Measurements from ENCODE around the gene PDAP1. TPM values are rescaled to one million over a fixed set of nuclear protein-coding genes. Genes with fewer than 3 reads are reported as not detected.
"Not testable (repeated sequence)": the region's sequence is repeated elsewhere in the genome, so short reads cannot be mapped to it uniquely, and the experiment has no call there.

The PDAP1 gene
- total and polyA plus RNA-seq, 2 donors = 73.6 to 120 TPM

DNA sequence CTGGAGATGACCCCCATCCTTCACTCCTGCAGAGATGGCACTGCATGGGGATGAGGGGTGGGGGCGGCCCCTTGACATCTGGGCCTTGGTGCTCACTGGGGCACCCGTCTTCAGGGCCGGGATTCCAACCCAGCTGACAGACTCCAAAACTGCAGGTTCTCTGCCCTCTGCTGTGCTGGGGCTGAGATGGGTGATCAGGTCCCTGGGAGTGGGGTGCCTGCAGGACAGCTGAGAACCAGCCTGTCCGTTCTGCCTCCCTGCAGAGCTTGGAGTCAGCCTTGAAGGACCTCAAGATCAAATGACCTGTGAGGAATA lies 14.3 kb downstream of the PDAP1 start:
- 95% methylated on average over 4 of the region's 4 CpGs for WGBS
- Histone ChIP-seq H3K27ac (ENCODE audit: low read depth in 1 of 2, low read length in 1 of 2) (no peak overlapping the region), H3K4me3 (ENCODE audit: low read length in 2 of 2) (no peak overlapping the region), H3K9me3 (ENCODE audit: control insufficient read depth in 2 of 2, insufficient read depth in 1 of 2, low read length in 1 of 2) (no peaks in the 10 kb centered on the region), H3K4me1 (ENCODE audit: control insufficient read depth in 2 of 2, insufficient read depth in 2 of 2, low read length in 2 of 2) (peaks cover 6 to 16% of the 10 kb centered on the region in 2 donors), H3K27me3 (ENCODE audit: control insufficient read depth in 2 of 2, insufficient read depth in 1 of 2, low read length in 1 of 2) (no peaks in the 10 kb centered on the region), H3K36me3 (ENCODE audit: control insufficient read depth in 2 of 2, insufficient read depth in 2 of 2, low read length in 1 of 2) (peaks cover 79 to 88% of the 10 kb centered on the region in 2 donors)
- no peak for DNase-seq (ENCODE audit: low read depth in 6 of 9, low spot score in 9 of 9)

- DNase-seq (ENCODE audit: low read depth in 6 of 9, low spot score in 9 of 9) = no peak
- Histone ChIP-seq H3K4me1 (ENCODE audit: control insufficient read depth in 2 of 2, insufficient read depth in 2 of 2, low read length in 2 of 2) (peaks cover 6 to 16% of the 10 kb centered on the region in 2 donors), H3K27me3 (ENCODE audit: control insufficient read depth in 2 of 2, insufficient read depth in 1 of 2, low read length in 1 of 2) (no peaks in the 10 kb centered on the region), H3K9me3 (ENCODE audit: control insufficient read depth in 2 of 2, insufficient read depth in 1 of 2, low read length in 1 of 2) (no peaks in the 10 kb centered on the region), H3K27ac (ENCODE audit: low read depth in 1 of 2, low read length in 1 of 2) (no peak overlapping the region), H3K36me3 (ENCODE audit: control insufficient read depth in 2 of 2, insufficient read depth in 2 of 2, low read length in 1 of 2) (peaks cover 74 to 85% of the 10 kb centered on the region in 2 donors), H3K4me3 (ENCODE audit: low read length in 2 of 2) (peak overlapping the region; percentile 52 to 55)
- 81% methylated on average over 30 of the region's 30 CpGs for WGBS
These were observed 14.8 kb downstream of the PDAP1 start for GRCh38 chr7:99393355-99394187.

DNA sequence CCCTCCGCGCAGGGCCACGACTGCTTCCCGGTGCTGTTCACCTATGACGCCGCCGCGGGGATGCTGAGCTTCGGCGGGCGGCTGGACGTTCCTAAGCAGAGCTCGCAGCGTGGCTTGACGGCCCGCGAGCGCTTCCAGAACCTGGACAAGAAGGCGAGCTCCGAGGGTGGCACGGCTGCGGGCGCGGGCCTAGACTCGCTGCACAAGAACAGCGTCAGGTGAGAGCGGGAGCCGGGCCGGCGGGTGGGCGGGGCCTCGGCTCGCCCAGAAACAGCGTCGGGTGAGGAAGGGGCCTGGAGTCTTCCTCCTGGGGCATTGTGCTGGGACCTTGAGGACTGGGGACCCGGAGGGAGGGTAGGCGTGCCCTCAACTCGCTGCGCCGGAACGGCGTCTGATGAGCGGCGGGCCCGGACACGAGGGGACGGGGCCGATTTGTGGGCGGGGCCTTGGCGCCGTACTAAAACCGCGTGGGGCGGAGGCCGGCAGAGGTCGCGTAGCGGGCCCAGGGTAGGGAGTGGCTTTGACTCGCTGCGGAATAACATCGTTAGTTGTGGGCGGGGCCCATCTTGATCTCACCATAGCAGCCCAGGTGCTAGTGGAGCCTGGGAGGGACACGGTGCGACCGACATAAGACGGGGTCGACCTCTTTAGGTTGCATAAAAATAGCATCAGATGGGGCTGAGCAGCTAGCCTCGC lies 15.6 kb downstream of the PDAP1 start:
- WGBS = 35% methylated on average over 68 of the region's 68 CpGs
- Histone ChIP-seq H3K4me1 (ENCODE audit: control insufficient read depth in 2 of 2, insufficient read depth in 2 of 2, low read length in 2 of 2) (peaks cover 6 to 16% of the 10 kb centered on the region in 2 donors), H3K4me3 (ENCODE audit: low read length in 2 of 2) (peak overlapping the region; percentile 52 to 55), H3K27me3 (ENCODE audit: control insufficient read depth in 2 of 2, insufficient read depth in 1 of 2, low read length in 1 of 2) (no peaks in the 10 kb centered on the region), H3K27ac (ENCODE audit: low read depth in 1 of 2, low read length in 1 of 2) (peak overlapping the region in 1 of 2 donors; percentile 46), H3K9me3 (ENCODE audit: control insufficient read depth in 2 of 2, insufficient read depth in 1 of 2, low read length in 1 of 2) (no peaks in the 10 kb centered on the region), H3K36me3 (ENCODE audit: control insufficient read depth in 2 of 2, insufficient read depth in 2 of 2, low read length in 1 of 2) (peaks cover 79 to 85% of the 10 kb centered on the region in 2 donors)
- DNase-seq (ENCODE audit: low read depth in 6 of 9, low spot score in 9 of 9) = peak in 3 of 9 donors; percentile 54 to 81 (median 68)

DNA sequence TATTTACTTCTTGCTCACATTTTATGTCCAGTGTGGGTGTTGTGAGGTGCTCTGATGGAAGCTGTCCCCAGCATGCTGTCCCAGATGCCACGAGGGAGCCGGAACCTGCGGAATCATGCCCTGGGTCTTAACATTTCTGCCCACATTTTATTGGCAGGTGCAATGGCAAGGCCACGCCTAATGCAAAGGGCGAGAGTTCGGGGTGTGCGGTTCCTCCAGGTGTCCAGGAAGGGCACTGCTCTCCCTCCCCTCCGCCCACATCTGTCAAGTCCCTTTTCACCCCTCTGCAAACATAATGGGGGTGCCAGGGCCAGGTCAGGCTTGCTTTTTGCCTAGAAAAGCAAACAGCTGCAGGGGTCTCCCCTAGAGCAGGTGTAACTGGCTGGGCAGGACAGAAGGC lies 16.4 kb downstream of the PDAP1 start:
- 93% methylated on average over 8 of the region's 8 CpGs for WGBS
- DNase-seq (ENCODE audit: low read depth in 6 of 9, low spot score in 9 of 9) = no peak
- no peak overlapping the region for H3K4me3 ChIP-seq (ENCODE audit: low read length in 2 of 2)
- H3K27me3 ChIP-seq (ENCODE audit: control insufficient read depth in 2 of 2, insufficient read depth in 1 of 2, low read length in 1 of 2) = no peaks in the 10 kb centered on the region
- H3K4me1 ChIP-seq (ENCODE audit: control insufficient read depth in 2 of 2, insufficient read depth in 2 of 2, low read length in 2 of 2) = peaks cover 6 to 16% of the 10 kb centered on the region in 2 donors
- peaks cover 77 to 85% of the 10 kb centered on the region in 2 donors for H3K36me3 ChIP-seq (ENCODE audit: control insufficient read depth in 2 of 2, insufficient read depth in 2 of 2, low read length in 1 of 2)
- no peak overlapping the region for H3K27ac ChIP-seq (ENCODE audit: low read depth in 1 of 2, low read length in 1 of 2)
- no peaks in the 10 kb centered on the region for H3K9me3 ChIP-seq (ENCODE audit: control insufficient read depth in 2 of 2, insufficient read depth in 1 of 2, low read length in 1 of 2)

GRCh38 chr7:99390941-99391602 lies 17.3 kb downstream of the PDAP1 start:
- 97% methylated on average over 23 of the region's 23 CpGs for WGBS
- H3K36me3 ChIP-seq (ENCODE audit: control insufficient read depth in 2 of 2, insufficient read depth in 2 of 2, low read length in 1 of 2) = peaks cover 80 to 87% of the 10 kb centered on the region in 2 donors

GRCh38 chr7:99389772-99390171 lies 18.6 kb downstream of the PDAP1 start:
- H3K27ac ChIP-seq (ENCODE audit: low read depth in 1 of 2, low read length in 1 of 2) = no peak overlapping the region
- H3K4me1 ChIP-seq (ENCODE audit: control insufficient read depth in 2 of 2, insufficient read depth in 2 of 2, low read length in 2 of 2) = peaks cover 6 to 16% of the 10 kb centered on the region in 2 donors
- 97% methylated on average over 13 of the region's 13 CpGs for WGBS
- peaks cover 68 to 80% of the 10 kb centered on the region in 2 donors for H3K36me3 ChIP-seq (ENCODE audit: control insufficient read depth in 2 of 2, insufficient read depth in 2 of 2, low read length in 1 of 2)
- H3K27me3 ChIP-seq (ENCODE audit: control insufficient read depth in 2 of 2, insufficient read depth in 1 of 2, low read length in 1 of 2) = no peaks in the 10 kb centered on the region
- H3K9me3 ChIP-seq (ENCODE audit: control insufficient read depth in 2 of 2, insufficient read depth in 1 of 2, low read length in 1 of 2) = no peaks in the 10 kb centered on the region
- no peak for DNase-seq (ENCODE audit: low read depth in 6 of 9, low spot score in 9 of 9)
- H3K4me3 ChIP-seq (ENCODE audit: low read length in 2 of 2) = no peak overlapping the region

More at GRCh38 chr7:99390941-99391602, 17.3 kb downstream of the PDAP1 start:
- no peak for DNase-seq (ENCODE audit: low read depth in 6 of 9, low spot score in 9 of 9)
- Histone ChIP-seq H3K4me1 (ENCODE audit: control insufficient read depth in 2 of 2, insufficient read depth in 2 of 2, low read length in 2 of 2) (peaks cover 6 to 16% of the 10 kb centered on the region in 2 donors), H3K9me3 (ENCODE audit: control insufficient read depth in 2 of 2, insufficient read depth in 1 of 2, low read length in 1 of 2) (no peaks in the 10 kb centered on the region), H3K4me3 (ENCODE audit: low read length in 2 of 2) (no peak overlapping the region), H3K27me3 (ENCODE audit: control insufficient read depth in 2 of 2, insufficient read depth in 1 of 2, low read length in 1 of 2) (no peaks in the 10 kb centered on the region), H3K27ac (ENCODE audit: low read depth in 1 of 2, low read length in 1 of 2) (no peak overlapping the region)

GRCh38 chr7:99387912-99388311 lies 20.5 kb downstream of the PDAP1 start:
- H3K4me1 ChIP-seq (ENCODE audit: control insufficient read depth in 2 of 2, insufficient read depth in 2 of 2, low read length in 2 of 2) = peaks cover 6 to 8% of the 10 kb centered on the region in 2 donors
- H3K27me3 ChIP-seq (ENCODE audit: control insufficient read depth in 2 of 2, insufficient read depth in 1 of 2, low read length in 1 of 2) = no peaks in the 10 kb centered on the region
- 98% methylated on average over 20 of the region's 20 CpGs for WGBS
- no peaks in the 10 kb centered on the region for H3K9me3 ChIP-seq (ENCODE audit: control insufficient read depth in 2 of 2, insufficient read depth in 1 of 2, low read length in 1 of 2)
- H3K4me3 ChIP-seq (ENCODE audit: low read length in 2 of 2) = no peak overlapping the region
- no peak for DNase-seq (ENCODE audit: low read depth in 6 of 9, low spot score in 9 of 9)
- H3K27ac ChIP-seq (ENCODE audit: low read depth in 1 of 2, low read length in 1 of 2) = no peak overlapping the region
- H3K36me3 ChIP-seq (ENCODE audit: control insufficient read depth in 2 of 2, insufficient read depth in 2 of 2, low read length in 1 of 2) = peaks cover 56 to 73% of the 10 kb centered on the region in 2 donors

- H3K4me1 ChIP-seq (ENCODE audit: control insufficient read depth in 2 of 2, insufficient read depth in 2 of 2, low read length in 2 of 2) = not testable (repeated sequence)
- 98% methylated on average over 14 of the region's 14 CpGs for WGBS
These were observed 21.2 kb downstream of the PDAP1 start for GRCh38 chr7:99387239-99387635.

More at GRCh38 chr7:99387239-99387635, 21.2 kb downstream of the PDAP1 start:
- not testable (repeated sequence) for H3K27ac ChIP-seq (ENCODE audit: low read depth in 1 of 2, low read length in 1 of 2); H3K9me3 ChIP-seq (ENCODE audit: control insufficient read depth in 2 of 2, insufficient read depth in 1 of 2, low read length in 1 of 2); H3K4me3 ChIP-seq (ENCODE audit: low read length in 2 of 2); H3K27me3 ChIP-seq (ENCODE audit: control insufficient read depth in 2 of 2, insufficient read depth in 1 of 2, low read length in 1 of 2); DNase-seq (ENCODE audit: low read depth in 6 of 9, low spot score in 9 of 9)
- peaks cover 52 to 71% of the 10 kb centered on the region in 2 donors for H3K36me3 ChIP-seq (ENCODE audit: control insufficient read depth in 2 of 2, insufficient read depth in 2 of 2, low read length in 1 of 2)
